Psoas muscle (tissue), 8 donors: Measurements from ENCODE around the gene PARD6B. TPM values are rescaled to one million over a fixed set of nuclear protein-coding genes. Genes with fewer than 3 reads are reported as not detected.

Source experiments
- ATAC-seq, 4 donors: fragments of 200-7000 bp; cut with Tn5 transposase; one replicate each; pipeline ENCODE4 v1.9.1; 2020; ENCODE audit warnings: moderate library complexity in 3 of 4, mild to moderate bottlenecking in 2 of 4
- DNase-seq, 2 donors: peaks; one replicate each; pipeline ENCODE4 v3.0.0-alpha.2; 2020
- H3K27ac ChIP-seq: fragments of 200-600 bp; one replicate; pipeline ENCODE4 v1.8.0; 2022
- H3K27me3 ChIP-seq, 3 donors: fragments of 200-600 bp in 1 of 3; one replicate each; pipeline versions ENCODE4 v1.6.1 to v1.8.0; 2013 to 2022; ENCODE audit warnings: low read length in 2 of 3, mild to moderate bottlenecking in 2 of 3, moderate library complexity in 1 of 3; ENCODE audit not compliant: insufficient read depth in 3 of 3
- H3K36me3 ChIP-seq, 2 donors: fragments of 200-600 bp in 1 of 2; one replicate each; pipeline versions ENCODE4 v1.6.1 to v1.8.0; 2013 to 2022; ENCODE audit warnings: low read depth in 1 of 2, mild to moderate bottlenecking in 1 of 2, moderate library complexity in 1 of 2; ENCODE audit not compliant: insufficient read depth in 1 of 2
- H3K4me1 ChIP-seq: fragments of 200-600 bp; one replicate; pipeline ENCODE4 v1.8.0; 2022
- H3K4me3 ChIP-seq: fragments of 200-600 bp; one replicate; pipeline ENCODE4 v1.8.0; 2022; ENCODE audit warnings: mild to moderate bottlenecking
- H3K9me3 ChIP-seq: fragments of 200-600 bp; one replicate; pipeline ENCODE4 v1.8.0; 2022
- WGBS, 3 donors: extraction: QIAGEN DNeasy Blood & Tissue Kit; methylation state at CpG; one replicate each; pipeline versions ENCODE4 v1.1.6 to v1.1.7; 2013; 5-methylcytosine and 5-hydroxymethylcytosine counted together
- intact Hi-C, 2 donors: fragments of 100-400 bp; cut with DNase I; formaldehyde crosslinking; loops; one replicate each; pipeline versions ENCODE4 v1.11.0 to v1.14.2; 2022
- polyA plus RNA-seq, 3 donors: library from polyadenylated mRNA; stranded (reverse); fragments of 200-250 nt; gene quantifications; one replicate each; pipeline ENCODE4 v1.2.3, GENCODE V29; 2013
- total RNA-seq, 4 donors: library from RNA; stranded (reverse); fragmentation: NEBNext Ultra II Directional in 2 of 4; extraction: Animal tissue kit (Norgen Biotek cat#: 25700) in 2 of 4; gene quantifications; one replicate each; pipeline versions ENCODE4 v1.2.1 to v1.2.4, GENCODE V29; 2021 to 2023
- TF ChIP-seq, protein P1 (sequence below): fragments of 200-600 bp; IDR thresholded peaks from one replicate; pipeline ENCODE4 v1.8.0; 2022; ENCODE audit warnings: antibody characterized with exemption
- donor health status: healthy with polysubstance abuse.
- donor health status: DM: no; HTN: no; CAD: no; lungs with moderate emphysema.
- donor health status: Bipolar disorder and iron deficiency.
- donor health status: healthy.
- donor health status: DM: yes; HTN: yes; CAD: no.
- donor health status: DM: no; HTN: no; CAD: no.
- donor health status: DM: no; HTN: no; CAD: no.
- donor health status: DM: yes; HTN: yes; CAD: no.

Gene PARD6B
- total and polyA plus RNA-seq, 7 donors = 0.27 to 5.0 (median 0.97) TPM

- Histone ChIP-seq H3K27ac (no peak overlapping the region), H3K36me3 (no peaks in the 10 kb centered on the region), H3K9me3 (no peaks in the 10 kb centered on the region), H3K4me1 (peaks cover 18% of the 10 kb centered on the region), H3K4me3 (no peak overlapping the region), H3K27me3 (no peaks in the 10 kb centered on the region)
- DNase-seq (no peak), ATAC-seq (no peak)
- TF ChIP-seq, protein P1, sequence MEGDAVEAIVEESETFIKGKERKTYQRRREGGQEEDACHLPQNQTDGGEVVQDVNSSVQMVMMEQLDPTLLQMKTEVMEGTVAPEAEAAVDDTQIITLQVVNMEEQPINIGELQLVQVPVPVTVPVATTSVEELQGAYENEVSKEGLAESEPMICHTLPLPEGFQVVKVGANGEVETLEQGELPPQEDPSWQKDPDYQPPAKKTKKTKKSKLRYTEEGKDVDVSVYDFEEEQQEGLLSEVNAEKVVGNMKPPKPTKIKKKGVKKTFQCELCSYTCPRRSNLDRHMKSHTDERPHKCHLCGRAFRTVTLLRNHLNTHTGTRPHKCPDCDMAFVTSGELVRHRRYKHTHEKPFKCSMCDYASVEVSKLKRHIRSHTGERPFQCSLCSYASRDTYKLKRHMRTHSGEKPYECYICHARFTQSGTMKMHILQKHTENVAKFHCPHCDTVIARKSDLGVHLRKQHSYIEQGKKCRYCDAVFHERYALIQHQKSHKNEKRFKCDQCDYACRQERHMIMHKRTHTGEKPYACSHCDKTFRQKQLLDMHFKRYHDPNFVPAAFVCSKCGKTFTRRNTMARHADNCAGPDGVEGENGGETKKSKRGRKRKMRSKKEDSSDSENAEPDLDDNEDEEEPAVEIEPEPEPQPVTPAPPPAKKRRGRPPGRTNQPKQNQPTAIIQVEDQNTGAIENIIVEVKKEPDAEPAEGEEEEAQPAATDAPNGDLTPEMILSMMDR = no peak
- intact Hi-C loops = no loop called here
- 67 to 80% (median 68%) methylated on average over 4 of the region's 4 CpGs for WGBS, 3 donors
Observed at GRCh38 chr20:50726955-50727791, 4.2 kb upstream of the PARD6B start.

GRCh38 chr20:50727792-50728485, 3.4 kb upstream of the PARD6B start:
- no peak for ATAC-seq
- H3K27me3 ChIP-seq = no peaks in the 10 kb centered on the region
- 56 to 67% (median 62%) methylated on average over 8 of the region's 8 CpGs for WGBS, 3 donors
- no peaks in the 10 kb centered on the region for H3K9me3 ChIP-seq
- intact Hi-C loops = no loop called here
- DNase-seq = no peak
- TF ChIP-seq, protein P1 = no peak
- H3K4me3 ChIP-seq = no peak overlapping the region
- H3K36me3 ChIP-seq = no peaks in the 10 kb centered on the region
- no peak overlapping the region for H3K27ac ChIP-seq
- H3K4me1 ChIP-seq = peaks cover 23% of the 10 kb centered on the region

DNA sequence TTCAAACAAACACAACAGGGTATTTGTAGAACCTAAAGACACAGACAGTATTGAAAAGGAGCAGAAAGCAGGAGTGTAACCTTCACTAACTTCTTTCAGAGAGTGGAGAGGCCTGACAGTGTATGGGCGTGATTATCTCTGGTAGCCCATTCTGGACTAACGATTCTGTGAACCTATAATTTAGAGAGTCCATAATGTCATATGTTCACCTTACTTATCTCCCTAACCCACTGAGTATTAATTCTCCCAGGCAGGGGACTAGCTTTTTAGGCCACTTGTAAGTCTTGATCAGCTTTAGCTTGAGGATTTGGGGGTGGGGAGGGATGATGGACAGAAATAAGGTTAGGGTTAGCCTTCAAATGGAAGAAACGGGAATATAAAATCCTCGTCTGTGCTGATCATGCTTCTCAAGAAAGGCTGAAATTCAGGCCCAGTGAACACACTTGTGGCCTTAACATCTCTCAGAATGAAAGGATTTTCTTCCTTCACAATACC, 2.8 kb upstream of the PARD6B start:
- no peak for ATAC-seq
- H3K4me1 ChIP-seq = peaks cover 23% of the 10 kb centered on the region
- intact Hi-C loops = no loop called here

GRCh38 chr20:50728981-50729874, 2.2 kb upstream of the PARD6B start:
- Histone ChIP-seq H3K4me3 (no peak overlapping the region), H3K36me3 (no peaks in the 10 kb centered on the region), H3K27me3 (no peaks in the 10 kb centered on the region), H3K27ac (no peak overlapping the region), H3K4me1 (peaks cover 23% of the 10 kb centered on the region), H3K9me3 (no peaks in the 10 kb centered on the region)
- 80 to 86% (median 81%) methylated on average over 11 of the region's 11 CpGs for WGBS, 3 donors
- no peak for DNase-seq
- TF ChIP-seq, protein P1 = no peak
- ATAC-seq = no peak
- intact Hi-C loops = no loop called here

More for the DNA sequence above, 2.8 kb upstream of the PARD6B start:
- Histone ChIP-seq H3K36me3 (no peaks in the 10 kb centered on the region), H3K27me3 (no peaks in the 10 kb centered on the region), H3K4me3 (no peak overlapping the region), H3K9me3 (no peaks in the 10 kb centered on the region), H3K27ac (no peak overlapping the region)
- TF ChIP-seq, protein P1 = no peak
- 86 to 91% (median 90%) methylated on average over 4 of the region's 4 CpGs for WGBS, 3 donors
- DNase-seq = no peak
